SK-N-MC (cell line): ENCODE data around the gene KLHL14.

Experiments
- EZH2 ChIP-seq: fragments of 200-600 bp; sonication (generic); IDR thresholded peaks from one replicate; pipeline ENCODE4 v1.6.1; 2017; ENCODE audit warnings: antibody characterized with exemption
- FOXP2 ChIP-seq: optimal IDR thresholded peaks from 2 replicates; pipeline ENCODE3; 2011; ENCODE audit warnings: mild to moderate bottlenecking, moderate library complexity; ENCODE audit not compliant: insufficient read depth; ENCODE audit errors: extremely low read length, control extremely low read depth
- POLR2AphosphoS5 ChIP-seq: IDR thresholded peaks from 2 replicates; pipeline ENCODE4 v1.6.1; 2012; ENCODE audit warnings: mild to moderate bottlenecking, low read depth, low read length, borderline replicate concordance

DNA sequence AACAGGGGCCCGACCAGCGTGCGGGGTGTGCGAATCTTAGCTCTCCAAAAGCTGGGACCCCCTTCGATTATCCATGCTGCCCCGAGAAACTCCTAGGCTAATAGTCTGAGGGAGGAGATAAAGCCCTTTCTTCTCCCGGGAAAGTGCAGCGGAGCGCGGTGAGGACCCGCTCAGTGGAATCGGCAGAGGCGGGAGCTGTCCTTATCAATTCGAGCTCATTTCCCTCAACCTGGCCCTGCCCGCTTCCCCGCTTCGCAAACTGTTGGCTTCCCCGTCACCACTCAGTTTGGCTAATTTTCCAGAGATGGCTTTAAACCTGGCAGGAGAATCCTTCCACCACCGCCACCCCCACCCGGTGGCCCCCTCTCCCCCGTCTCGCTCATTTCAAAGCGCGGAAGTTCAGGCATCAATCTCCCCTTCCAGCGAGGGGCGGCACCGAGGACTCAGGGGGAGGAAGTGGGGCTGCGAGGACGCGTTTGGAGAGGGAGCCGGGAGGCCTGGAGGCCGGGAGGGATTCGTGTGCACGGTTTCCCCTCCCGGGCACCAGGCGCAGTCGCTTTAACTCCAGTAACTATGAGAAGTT lies 1.6 kb downstream of the KLHL14 start:
- TF ChIP-seq POLR2AphosphoS5 (no peak), FOXP2 (no peak), EZH2 (no peak)
